Measurements from ENCODE around the gene CLSTN2. TPM values are rescaled to one million over a fixed set of nuclear protein-coding genes. Genes with fewer than 3 reads are reported as not detected.

The CLSTN2 gene
- total RNA-seq, 1 experiment from 2014 or later, result not detected

DNA sequence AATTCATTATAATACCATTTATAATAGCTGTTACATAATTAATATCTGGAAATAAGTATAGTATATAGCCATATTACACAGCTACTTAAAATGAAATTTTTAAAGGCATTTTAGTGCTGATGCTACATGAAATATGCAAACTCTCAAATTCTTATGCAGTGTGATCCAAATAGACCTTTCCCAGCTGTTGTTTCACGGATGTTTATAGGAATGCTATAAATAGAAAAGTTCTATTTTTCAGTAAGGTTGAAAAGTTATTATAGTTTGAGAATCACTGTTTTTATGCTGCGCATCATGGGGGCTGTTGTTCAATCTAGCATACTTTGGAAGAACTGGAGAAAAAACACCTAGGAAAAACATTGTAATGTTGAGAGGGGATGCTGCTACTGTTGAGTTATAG, 595.1 kb downstream of the CLSTN2 start:
- Histone ChIP-seq H3K79me2 (ENCODE audit: low read depth) (no peaks in the 10 kb centered on the region), H3K27me3 (ENCODE audit: insufficient read depth, low read depth) (no peaks in the 10 kb centered on the region), H3K36me3 (ENCODE audit: low read depth) (no peaks in the 10 kb centered on the region), H3K9me3 (ENCODE audit: insufficient read depth, low read depth) (peaks cover 13% of the 10 kb centered on the region; the same call in 1 of the 2 replicates), H3K9me2 (ENCODE audit: insufficient read depth) (no peaks in the 10 kb centered on the region), H3K27ac (peak overlapping the region; percentile 96), H2AFZ (no peak overlapping the region), H3K4me2 (peak overlapping the region; percentile 59; the same call in 1 of the 2 replicates), H3K4me1 (replicated peaks; ENCODE audit: insufficient read depth) (peaks cover 35% of the 10 kb centered on the region), H4K20me1 (ENCODE audit: insufficient read depth) (no peaks in the 10 kb centered on the region), H3F3A (ENCODE audit: insufficient read depth, low read depth) (peaks cover 24% of the 10 kb centered on the region), H3K4me3 (no peak overlapping the region)
- intact Hi-C loops (cut with micrococcal nuclease; ENCODE audit: unreplicated experiment), result no loop called here
- no peak for TF ChIP-seq EZH2 (IDR thresholded peaks at IDR 0.05; ENCODE audit: low read depth)
- TF ChIP-seq, protein P1, sequence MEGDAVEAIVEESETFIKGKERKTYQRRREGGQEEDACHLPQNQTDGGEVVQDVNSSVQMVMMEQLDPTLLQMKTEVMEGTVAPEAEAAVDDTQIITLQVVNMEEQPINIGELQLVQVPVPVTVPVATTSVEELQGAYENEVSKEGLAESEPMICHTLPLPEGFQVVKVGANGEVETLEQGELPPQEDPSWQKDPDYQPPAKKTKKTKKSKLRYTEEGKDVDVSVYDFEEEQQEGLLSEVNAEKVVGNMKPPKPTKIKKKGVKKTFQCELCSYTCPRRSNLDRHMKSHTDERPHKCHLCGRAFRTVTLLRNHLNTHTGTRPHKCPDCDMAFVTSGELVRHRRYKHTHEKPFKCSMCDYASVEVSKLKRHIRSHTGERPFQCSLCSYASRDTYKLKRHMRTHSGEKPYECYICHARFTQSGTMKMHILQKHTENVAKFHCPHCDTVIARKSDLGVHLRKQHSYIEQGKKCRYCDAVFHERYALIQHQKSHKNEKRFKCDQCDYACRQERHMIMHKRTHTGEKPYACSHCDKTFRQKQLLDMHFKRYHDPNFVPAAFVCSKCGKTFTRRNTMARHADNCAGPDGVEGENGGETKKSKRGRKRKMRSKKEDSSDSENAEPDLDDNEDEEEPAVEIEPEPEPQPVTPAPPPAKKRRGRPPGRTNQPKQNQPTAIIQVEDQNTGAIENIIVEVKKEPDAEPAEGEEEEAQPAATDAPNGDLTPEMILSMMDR (conservative IDR thresholded peaks at IDR 0.05), result no peak
- no TSS peak for BruUV-seq (replicated peaks)
- POLR2A ChIA-PET (ENCODE audit: unreplicated experiment), result interaction anchor here (0.6 to 0.7 kb wide), 2 partner anchors 93 to 133 kb away, joined by 4 to 6 read pairs; no protein-coding TSS in a partner anchor
- CTCF ChIA-PET, result no interaction called here
- no peak for DNase-seq

DNA sequence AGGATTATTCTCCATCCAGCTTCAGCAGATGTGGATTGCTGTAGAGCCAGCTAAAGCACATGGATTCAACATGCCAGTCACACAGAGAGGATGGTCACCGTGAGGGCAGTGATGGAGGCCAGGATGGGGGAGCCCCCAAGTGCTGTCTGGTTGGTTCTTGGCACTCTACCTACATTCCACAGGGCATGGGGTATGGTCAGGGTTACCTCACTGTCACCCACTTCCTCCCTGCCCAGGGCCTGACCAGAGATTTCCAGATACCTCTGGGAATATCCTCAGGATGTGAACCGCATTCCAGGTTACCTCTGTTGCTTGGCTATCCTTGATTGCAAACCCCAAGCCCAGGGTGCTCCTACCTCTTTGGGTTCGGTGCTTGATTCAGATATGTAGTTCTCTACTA, 595.6 kb downstream of the CLSTN2 start:
- Histone ChIP-seq H3K27me3 (ENCODE audit: insufficient read depth, low read depth) (no peaks in the 10 kb centered on the region), H3K4me3 (no peak overlapping the region), H3K79me2 (ENCODE audit: low read depth) (no peaks in the 10 kb centered on the region), H3K9me3 (ENCODE audit: insufficient read depth, low read depth) (peaks cover 13% of the 10 kb centered on the region; the same call in 1 of the 2 replicates), H3K9me2 (ENCODE audit: insufficient read depth) (no peaks in the 10 kb centered on the region), H3F3A (ENCODE audit: insufficient read depth, low read depth) (peaks cover 24% of the 10 kb centered on the region), H3K27ac (peak overlapping the region; percentile 96), H2AFZ (no peak overlapping the region), H4K20me1 (ENCODE audit: insufficient read depth) (no peaks in the 10 kb centered on the region), H3K4me1 (replicated peaks; ENCODE audit: insufficient read depth) (peaks cover 35% of the 10 kb centered on the region), H3K4me2 (no peak overlapping the region), H3K36me3 (ENCODE audit: low read depth) (no peaks in the 10 kb centered on the region)
- intact Hi-C loops (cut with micrococcal nuclease; ENCODE audit: unreplicated experiment), result no loop called here
- TF ChIP-seq EZH2 (IDR thresholded peaks at IDR 0.05; ENCODE audit: low read depth), result no peak
- TF ChIP-seq, protein P1 (conservative IDR thresholded peaks at IDR 0.05), result no peak
- peak in 1 of 2 experiments; percentile 21 for DNase-seq
- BruUV-seq (replicated peaks), result no TSS peak
- CTCF ChIA-PET, result no interaction called here
- POLR2A ChIA-PET (ENCODE audit: unreplicated experiment), result no interaction called here

DNA sequence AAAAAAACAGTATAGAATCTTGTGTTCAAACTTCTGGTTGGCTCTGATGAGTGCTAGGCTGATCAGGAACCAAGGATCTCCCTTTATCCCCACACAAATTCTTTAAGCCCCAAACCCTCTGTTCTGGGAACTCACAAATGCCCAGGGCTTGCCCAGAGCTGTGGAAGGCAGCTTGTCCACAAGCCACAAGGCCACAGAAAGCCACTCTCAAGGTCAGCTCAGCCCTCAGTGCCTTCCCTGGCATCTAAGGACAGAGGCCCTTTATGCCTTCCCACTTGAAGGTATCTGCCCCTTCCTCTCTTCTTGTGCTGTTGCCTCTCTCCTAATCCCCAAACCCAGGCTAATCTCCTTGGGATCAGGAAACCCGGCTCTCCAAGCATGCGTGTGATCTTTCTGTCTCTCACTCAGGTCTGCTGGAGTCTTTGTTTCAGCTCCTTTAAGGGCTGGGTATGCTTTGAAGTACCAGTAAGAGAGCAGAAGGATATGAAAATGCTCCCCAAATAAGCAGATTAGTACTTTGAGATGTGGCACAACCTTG, 597.9 kb downstream of the CLSTN2 start:
- intact Hi-C loops (cut with micrococcal nuclease; ENCODE audit: unreplicated experiment), result no loop called here
- ChIA-PET CTCF (no interaction called here), POLR2A (ENCODE audit: unreplicated experiment) (no interaction called here)
- peaks cover 24% of the 10 kb centered on the region for H3F3A ChIP-seq (ENCODE audit: insufficient read depth, low read depth)
- no peaks in the 10 kb centered on the region for H3K27me3 ChIP-seq (ENCODE audit: insufficient read depth, low read depth)
- 0 out of 2 replicates have a peak, but pooled peaks cover 8% of the 10 kb centered on the region for H3K9me3 ChIP-seq (ENCODE audit: insufficient read depth, low read depth)
- H2AFZ ChIP-seq, result no peak overlapping the region
- no peaks in the 10 kb centered on the region for H4K20me1 ChIP-seq (ENCODE audit: insufficient read depth)
- no peaks in the 10 kb centered on the region for H3K9me2 ChIP-seq (ENCODE audit: insufficient read depth)
- H3K36me3 ChIP-seq (ENCODE audit: low read depth), result no peaks in the 10 kb centered on the region
- no peak overlapping the region for H3K27ac ChIP-seq
- no peaks in the 10 kb centered on the region for H3K79me2 ChIP-seq (ENCODE audit: low read depth)
- H3K4me2 ChIP-seq, result no peak overlapping the region
- BruUV-seq (replicated peaks), result no TSS peak
- no peak for DNase-seq
- TF ChIP-seq EZH2 (IDR thresholded peaks at IDR 0.05; ENCODE audit: low read depth), result no peak
- TF ChIP-seq, protein P1 (conservative IDR thresholded peaks at IDR 0.05), result no peak
- H3K4me3 ChIP-seq, result no peak overlapping the region
- H3K4me1 ChIP-seq (replicated peaks; ENCODE audit: insufficient read depth), result peaks cover 30% of the 10 kb centered on the region

All from PC-9 (cell line).